ENCODE data around the gene NUCB2.

Gene NUCB2

GRCh38 chr11:17272801-17273200 lies 3.7 kb upstream of the NUCB2 start:
- DNase-seq, result no peak

GRCh38 chr11:17273211-17273610 lies 3.3 kb upstream of the NUCB2 start:
- no peak for DNase-seq

GRCh38 chr11:17273668-17274282 lies 2.8 kb upstream of the NUCB2 start:
- no peak for DNase-seq

- DNase-seq, result no peak
Measured at GRCh38 chr11:17275400-17276235, 921 bp upstream of the NUCB2 start.

DNA sequence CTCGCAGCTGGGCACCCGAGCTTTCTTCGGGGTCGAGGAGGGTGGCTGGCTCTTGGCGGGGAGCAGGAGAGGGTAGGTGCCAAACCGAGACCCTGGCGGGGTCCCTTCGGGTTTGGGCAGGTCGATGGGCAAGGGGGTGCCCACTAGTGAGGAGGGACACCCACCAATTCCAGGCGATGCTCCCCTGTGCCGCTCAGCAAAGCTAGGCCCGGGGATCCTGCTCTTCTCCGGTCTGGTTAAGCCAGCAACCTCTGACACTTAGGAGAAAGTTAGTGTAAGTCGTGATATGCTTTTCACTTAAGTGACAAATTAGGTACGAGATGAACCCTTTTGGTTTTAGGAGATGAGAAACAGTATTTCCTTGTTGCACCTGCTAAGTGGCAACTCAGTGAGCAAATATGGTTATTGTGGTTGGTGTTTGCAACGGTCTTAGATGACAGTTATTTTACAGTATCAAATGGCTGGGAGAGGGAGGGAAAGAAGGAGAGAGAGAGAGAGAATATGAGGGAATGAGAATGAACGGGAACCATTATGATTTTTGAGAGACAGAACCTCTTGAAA lies 565 bp downstream of the NUCB2 start:
- DNase-seq, result no peak

DNA sequence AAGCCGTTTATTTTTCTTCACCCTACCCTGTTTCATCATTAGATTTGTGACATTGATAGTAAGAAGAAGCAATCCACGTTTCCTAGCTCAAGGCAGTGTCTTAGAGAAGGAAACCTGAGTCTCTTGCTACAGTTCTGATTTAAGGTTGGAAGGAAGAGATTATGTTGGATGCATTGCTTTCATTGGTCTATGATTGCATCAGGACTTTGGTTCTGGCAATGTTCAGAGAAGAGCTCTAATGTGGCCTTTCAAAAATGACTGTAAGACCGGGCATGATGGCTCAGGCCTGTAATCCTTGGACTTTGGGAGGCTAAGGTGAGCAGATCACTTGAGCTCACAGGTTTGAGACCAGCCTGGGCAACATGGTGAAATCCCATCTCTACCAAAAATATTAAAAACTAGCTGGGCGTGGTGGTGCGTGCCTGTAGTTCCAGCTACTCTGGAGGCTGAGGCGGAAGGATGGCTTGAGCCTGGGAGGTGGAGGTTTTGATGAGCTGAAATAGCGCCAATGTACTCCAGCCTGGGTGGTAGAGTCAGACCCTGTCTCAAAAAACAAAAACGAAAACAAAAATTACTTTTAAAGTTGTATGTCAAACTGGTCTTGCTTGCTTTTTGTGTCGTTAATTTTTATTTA lies 4.1 kb downstream of the NUCB2 start:
- no peak for DNase-seq

DNA sequence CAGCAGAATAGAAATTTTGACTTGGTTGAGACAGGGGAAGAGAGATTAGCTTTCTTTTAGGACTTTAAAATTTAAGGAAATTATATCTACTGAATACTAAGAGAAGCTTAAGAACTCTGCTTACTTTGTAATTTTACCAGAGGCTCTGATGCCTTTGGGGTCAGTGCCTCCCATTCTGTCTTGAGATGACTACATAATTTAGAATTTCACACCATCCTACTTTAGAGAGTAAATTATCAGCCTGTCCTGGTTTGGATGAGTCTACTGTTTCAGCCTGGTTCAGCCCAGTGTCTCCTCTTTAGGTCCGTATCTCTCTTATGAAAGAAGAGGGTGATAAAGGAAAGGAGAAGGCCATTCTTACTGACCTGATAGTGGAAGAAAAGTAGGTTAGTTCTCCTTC lies 9.8 kb downstream of the NUCB2 start:
- no peak for DNase-seq

- DNase-seq, result no peak
Measured at GRCh38 chr11:17287058-17287457, 10.5 kb downstream of the NUCB2 start.

DNA sequence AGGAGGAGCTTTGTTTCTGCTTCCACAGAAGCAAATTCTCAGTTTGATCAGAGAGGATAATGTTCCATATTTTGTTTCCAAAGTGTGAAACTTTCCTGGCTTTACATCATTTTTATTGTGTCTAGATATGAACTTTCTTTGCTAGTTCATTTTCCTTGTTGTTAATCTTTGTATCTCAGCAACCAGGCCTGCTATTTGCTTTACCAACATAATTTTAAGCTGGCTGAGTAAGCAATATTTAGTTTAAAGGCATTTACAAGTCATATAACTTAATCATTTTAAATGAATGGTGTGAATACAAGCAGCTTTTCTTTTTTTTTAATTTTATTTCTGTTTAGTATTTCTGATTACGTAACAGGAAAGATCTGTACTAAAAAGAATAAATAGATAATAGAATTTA lies 15.2 kb downstream of the NUCB2 start:
- no peak for DNase-seq

GRCh38 chr11:17293311-17293710 lies 16.8 kb downstream of the NUCB2 start:
- DNase-seq, result no peak

- no peak for DNase-seq
Measured at GRCh38 chr11:17294033-17294432, 17.5 kb downstream of the NUCB2 start.

DNA sequence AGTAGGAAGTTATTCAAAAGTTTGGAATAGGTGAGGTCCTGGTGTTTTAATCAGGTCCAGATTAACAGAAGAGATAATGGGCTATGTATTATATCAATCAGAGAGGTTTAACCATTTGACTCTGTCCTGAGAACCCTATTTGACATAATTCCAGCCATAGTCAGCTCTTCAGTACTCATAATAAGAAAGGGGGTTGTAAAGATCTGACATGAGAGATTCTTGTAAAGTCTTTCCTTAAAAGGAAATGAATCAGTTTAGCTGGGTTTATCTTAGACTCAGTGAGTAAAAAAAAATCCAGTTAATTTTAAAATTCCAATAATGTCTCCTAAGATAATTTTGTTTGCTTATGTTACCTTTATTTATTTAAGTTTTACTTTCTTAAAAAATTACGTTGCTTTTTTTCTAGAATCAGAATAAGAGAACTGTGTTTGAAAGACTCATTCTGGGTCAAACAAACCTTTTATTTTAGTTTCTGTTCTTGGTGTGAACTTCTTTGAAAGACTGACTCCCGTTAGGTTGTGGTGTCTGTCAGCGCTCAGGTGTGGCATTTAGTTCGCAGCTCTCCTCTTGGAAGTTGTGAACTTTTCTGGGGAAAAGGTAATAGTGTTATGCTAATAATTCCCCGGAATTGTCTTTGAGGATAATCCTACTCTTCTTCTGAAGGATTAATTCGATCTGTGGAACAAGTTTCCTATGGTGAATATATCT lies 20.5 kb downstream of the NUCB2 start:
- no peak for DNase-seq

- no peak for DNase-seq
Measured at GRCh38 chr11:17298302-17298701, 21.8 kb downstream of the NUCB2 start.

- no peak for DNase-seq
Measured at GRCh38 chr11:17300372-17300771, 23.8 kb downstream of the NUCB2 start.

- no peak for DNase-seq
Measured at GRCh38 chr11:17313349-17314231, 37.1 kb downstream of the NUCB2 start.

DNA sequence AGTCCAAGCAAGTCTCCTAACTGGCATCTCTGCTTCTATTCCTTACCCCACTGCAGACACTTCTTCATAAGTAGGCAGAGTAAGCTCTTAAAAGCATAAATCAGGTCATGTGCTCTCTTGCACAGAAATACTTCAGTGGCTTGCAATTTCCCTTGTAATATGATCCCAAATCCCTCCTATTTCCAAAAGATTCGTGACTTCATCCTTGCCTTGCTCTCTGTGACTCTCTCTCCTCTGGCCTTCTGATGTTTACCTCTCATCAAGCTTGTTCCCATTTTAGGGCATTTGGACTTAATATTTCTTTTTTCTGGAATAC lies 37.7 kb downstream of the NUCB2 start:
- no peak for DNase-seq

DNA sequence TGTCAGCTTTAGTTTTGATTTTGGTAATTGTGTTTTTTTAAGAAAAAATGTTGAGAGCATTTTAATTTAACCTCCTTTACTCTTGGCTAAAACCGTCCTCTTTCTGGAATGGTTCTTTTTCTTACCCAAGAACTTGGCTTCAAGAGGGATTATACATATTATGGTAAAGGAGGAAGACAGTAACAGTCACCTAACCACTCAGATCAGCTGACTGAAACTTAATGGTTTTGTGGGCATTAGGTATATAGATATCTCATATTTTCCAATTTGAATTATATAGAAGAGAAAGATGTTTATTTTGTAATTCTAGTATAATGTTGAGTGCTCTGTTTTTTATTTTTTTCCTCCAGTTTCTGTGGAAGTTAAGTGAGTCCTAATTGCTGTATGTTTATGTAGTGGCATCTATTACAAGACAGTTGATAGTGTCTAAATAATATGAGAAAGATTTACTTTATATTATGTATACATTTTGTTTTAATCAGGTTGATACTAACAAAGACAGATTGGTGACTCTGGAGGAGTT lies 38.4 kb downstream of the NUCB2 start:
- DNase-seq, result no peak

DNA sequence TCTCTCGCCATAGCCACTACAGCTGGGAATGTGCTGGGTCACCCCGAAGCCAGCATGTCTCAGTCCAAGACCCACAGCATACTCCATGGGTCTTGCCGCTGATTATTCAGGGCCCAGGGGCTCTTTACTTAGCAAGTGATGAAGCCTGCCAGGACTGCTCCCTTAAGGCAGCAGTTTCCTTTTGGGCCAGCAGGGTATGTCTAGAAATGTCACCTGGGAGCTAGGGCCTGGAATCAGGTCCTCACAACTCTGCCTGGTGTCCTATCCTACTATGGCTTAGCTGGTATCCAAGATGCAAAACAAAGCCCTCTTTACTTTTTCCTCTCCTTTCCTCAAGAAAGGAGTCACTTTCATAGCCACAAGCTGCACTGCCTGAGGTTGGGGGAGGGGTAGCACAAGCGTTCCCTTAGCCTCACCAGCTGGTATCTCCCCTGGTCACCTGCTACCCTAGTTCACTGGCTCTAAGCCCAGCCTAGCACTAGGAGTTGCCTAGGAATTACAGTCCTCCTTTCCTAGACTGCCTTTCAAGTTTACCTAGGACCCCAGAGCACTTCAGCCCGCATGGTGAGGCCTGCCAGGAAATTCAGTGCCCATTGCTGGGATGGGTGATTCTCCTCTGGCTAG lies 52.4 kb downstream of the NUCB2 start:
- DNase-seq, result no peak

DNA sequence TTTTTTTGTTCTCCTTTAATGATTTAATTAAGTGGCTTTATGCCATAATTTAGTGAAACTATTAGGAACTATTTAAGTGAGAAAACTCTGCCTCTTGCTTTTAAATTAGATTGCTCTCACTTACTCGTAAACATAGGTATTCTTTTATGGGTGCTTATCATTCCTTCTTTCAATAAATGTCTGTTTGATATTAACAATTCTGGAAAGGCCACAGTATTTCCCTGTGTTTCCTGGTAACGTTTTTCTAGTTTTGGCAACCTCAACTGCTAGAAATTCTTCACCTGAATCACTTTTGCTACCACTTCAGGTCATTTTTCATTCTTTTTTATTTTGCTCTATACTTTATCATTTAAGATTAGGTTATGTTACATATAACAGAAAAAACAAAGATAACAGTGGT lies 55.1 kb downstream of the NUCB2 start:
- DNase-seq, result no peak

DNA sequence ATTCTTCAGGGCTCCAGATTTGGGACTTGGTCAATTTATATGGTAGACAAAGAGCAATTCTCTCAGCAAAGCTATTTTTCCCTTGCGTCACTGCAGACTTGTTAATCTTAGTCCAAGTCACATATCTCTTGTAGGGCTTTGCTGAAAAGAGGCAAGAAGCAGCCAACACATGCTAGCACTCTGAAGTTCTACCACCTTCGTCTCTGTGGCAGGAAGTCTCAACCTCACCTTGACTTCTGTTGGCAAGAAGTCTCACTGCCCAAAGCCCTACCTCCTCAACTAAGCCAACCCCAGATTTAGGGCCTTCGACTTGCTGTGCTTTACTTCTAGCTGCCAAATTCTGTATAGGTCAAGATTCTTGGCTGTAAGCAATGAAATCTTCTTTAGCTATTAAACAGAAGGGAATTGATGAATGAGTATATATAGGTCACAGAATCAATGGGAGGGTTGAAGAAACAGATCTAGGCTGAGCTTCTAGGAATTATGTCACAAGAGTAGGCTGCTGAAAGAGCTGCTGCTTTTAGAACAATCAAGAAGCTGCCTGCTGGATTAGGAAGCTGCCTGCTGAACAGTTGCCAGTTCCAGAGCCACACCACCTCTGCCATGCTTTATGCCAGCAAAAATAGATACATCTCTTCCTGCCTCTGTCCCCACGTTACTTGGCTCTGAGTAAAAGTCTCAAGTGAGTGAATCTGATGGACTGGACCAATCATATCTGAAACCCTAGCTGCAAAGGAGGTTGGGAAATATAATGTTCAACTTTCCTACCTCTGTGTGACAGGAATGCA lies 57.5 kb downstream of the NUCB2 start:
- no peak for DNase-seq

- DNase-seq, result no peak
Measured at GRCh38 chr11:17343257-17343656, 66.7 kb downstream of the NUCB2 start.
